Measurements from ENCODE around the gene KCTD13.
A peak's percentile ranks its signal among the peaks of the same experiment; 100 is the strongest.
"Not testable (repeated sequence)": the region's sequence is repeated elsewhere in the genome, so short reads cannot be mapped to it uniquely, and the experiment has no call there.

The KCTD13 gene

DNA sequence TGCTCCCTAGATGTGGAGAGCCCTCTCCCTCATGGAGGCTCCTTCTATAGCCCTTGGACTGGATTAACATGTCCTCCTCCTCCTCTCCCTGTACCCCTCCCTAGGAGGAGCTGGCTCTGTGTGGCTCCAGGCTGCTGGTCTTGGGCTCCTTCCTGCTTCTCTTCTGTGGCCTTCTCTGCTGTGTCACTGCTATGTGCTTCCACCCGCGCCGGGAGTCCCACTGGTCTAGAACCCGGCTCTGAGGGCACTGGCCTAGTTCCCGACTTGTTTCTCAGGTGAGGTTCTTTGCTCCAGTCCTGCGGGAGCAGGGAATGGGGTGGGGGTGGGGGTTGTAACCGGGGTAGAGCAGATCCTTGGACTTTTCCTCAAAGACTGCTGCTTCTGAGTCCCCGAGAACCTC is 45.3 kb upstream of the KCTD13 start:
- H3K4me3 ChIP-seq (ENCODE audit: low read length) = no peak overlapping the region
- no peak for DNase-seq (ENCODE audit: low read depth)
- TF ChIP-seq, protein P1, sequence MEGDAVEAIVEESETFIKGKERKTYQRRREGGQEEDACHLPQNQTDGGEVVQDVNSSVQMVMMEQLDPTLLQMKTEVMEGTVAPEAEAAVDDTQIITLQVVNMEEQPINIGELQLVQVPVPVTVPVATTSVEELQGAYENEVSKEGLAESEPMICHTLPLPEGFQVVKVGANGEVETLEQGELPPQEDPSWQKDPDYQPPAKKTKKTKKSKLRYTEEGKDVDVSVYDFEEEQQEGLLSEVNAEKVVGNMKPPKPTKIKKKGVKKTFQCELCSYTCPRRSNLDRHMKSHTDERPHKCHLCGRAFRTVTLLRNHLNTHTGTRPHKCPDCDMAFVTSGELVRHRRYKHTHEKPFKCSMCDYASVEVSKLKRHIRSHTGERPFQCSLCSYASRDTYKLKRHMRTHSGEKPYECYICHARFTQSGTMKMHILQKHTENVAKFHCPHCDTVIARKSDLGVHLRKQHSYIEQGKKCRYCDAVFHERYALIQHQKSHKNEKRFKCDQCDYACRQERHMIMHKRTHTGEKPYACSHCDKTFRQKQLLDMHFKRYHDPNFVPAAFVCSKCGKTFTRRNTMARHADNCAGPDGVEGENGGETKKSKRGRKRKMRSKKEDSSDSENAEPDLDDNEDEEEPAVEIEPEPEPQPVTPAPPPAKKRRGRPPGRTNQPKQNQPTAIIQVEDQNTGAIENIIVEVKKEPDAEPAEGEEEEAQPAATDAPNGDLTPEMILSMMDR (IDR thresholded peaks at IDR 0.05; ENCODE audit: insufficient read depth, low read depth, low read length, missing control alignments) = no peak

DNA sequence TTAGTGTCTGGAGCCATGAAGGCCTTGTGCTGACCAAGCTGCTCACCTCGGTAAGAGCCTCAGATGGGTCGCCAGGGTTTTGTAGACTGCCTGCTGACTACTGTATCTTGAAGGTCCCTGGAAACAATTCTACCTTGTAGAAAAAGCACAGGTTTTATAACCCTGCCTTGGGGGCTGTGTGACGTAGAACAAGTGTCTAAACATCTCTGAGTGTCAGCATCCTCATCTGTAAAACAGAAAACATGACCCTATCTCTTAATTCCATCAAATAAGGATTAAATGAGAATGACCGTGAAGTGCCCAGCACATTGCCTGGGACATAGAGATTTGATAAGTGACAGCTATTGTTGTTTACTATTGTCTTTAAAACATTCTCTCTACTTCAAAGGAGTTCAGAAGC is 42.2 kb upstream of the KCTD13 start:
- TF ChIP-seq, protein P1 (IDR thresholded peaks at IDR 0.05; ENCODE audit: insufficient read depth, low read depth, low read length, missing control alignments) = no peak
- DNase-seq (ENCODE audit: low read depth) = no peak
- H3K4me3 ChIP-seq (ENCODE audit: low read length) = no peak overlapping the region

DNA sequence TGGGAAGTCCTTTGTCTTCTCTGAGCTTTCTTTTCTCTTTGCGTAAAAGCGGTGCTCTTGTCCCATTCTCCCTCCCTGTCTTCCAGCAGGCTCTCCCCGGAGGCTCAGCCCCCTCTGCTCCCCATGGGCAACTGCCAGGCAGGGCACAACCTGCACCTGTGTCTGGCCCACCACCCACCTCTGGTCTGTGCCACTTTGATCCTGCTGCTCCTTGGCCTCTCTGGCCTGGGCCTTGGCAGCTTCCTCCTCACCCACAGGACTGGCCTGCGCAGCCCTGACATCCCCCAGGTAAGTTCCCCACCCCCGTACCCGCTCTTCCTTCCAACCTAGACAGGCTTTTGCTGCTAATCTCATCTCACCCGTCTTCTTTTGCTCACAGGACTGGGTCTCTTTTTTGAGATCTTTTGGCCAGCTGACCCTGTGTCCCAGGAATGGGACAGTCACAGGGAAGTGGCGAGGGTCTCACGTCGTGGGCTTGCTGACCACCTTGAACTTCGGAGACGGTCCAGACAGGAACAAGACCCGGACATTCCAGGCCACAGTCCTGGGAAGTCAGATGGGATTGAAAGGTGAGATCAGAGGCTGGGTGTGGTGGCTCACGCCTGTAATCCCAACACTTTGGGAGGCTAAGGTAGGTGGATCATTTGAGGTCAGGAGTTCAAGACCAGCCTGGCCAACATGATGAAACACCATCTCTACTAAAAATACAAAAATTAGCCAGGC is 37.2 kb upstream of the KCTD13 start:
- TF ChIP-seq, protein P1 (IDR thresholded peaks at IDR 0.05; ENCODE audit: insufficient read depth, low read depth, low read length, missing control alignments) = no peak
- peak overlapping the region; percentile 55 for H3K4me3 ChIP-seq (ENCODE audit: low read length)

DNA sequence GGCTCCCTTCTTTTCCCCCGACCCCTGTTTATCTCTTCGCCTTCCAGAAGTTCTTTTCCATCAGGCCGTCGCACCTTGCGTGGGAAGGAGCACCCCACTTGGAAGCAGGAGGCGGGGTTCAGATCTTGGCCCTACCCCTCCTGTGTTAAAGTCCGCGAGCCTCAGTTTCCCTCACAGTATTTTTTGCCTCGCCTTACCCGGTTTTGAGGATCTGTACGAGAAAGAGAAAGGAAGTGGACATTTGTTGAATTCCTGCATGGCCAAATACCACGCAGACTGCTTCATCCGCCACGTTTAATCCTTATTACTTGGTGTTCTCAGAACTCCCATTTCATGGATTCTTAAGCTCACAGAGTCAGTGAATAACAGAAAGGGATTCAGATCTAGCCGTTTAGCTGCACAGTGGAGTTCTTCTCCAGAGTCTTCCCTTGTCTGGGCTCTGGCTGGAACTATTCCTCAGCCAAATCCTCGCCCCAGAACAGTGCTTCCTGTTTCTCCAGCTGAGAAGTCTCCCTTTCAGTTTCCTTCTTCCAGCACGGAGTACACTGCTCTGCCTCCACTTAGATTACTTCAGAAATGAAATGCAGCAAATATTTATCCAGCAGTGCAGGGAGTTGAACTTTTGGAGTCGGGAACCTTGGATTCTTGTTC is 36.4 kb upstream of the KCTD13 start:
- H3K4me3 ChIP-seq (ENCODE audit: low read length) = peak overlapping the region; percentile 55
- peak; percentile 10 for DNase-seq (ENCODE audit: low read depth)
- TF ChIP-seq, protein P1 (IDR thresholded peaks at IDR 0.05; ENCODE audit: insufficient read depth, low read depth, low read length, missing control alignments) = no peak

More for the DNA sequence above, 37.2 kb upstream of the KCTD13 start:
- DNase-seq (ENCODE audit: low read depth) = no peak

DNA sequence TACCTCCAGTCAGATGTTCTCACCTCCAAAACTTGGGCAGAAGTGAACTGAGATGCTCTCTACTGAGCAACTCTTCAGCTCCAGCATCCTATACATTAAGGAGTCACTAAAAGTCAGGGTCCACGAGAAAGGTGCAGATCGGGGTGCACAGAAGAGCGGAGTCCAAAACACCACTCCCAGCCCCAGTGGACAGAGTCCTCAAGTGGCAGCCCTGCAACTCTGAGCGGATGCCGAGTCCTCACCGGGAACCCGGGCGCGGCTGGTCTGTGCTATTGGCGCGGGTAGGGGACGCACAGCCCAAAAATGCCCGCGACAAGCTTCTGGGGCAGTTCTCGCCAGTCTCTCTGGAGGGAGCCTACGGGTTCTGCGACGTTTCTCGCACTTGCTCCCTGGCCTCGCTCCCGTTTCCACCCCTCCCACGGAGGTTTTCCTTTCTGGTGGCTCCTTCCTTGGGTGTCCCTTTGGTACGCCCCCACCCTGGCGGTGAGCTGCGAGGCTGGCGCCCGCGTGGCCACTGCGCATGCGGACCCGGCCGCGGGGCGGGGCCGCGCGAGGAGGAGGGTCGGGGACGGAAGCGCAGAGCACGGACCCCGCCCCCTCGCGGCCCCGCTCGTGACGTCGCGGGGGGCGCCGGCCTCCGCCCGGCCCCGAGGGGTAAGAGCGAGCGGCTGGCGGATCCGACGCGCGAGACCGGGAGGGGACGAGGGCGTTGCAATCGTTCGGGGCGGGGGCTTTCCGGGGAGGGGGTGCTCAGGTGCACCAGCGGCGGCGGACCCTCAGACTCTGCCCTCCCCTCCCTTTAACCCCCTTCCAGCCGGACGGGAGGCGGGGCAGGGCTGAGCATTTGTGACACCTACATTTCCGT is 35.7 kb upstream of the KCTD13 start, which contains the start of gene TMEM219:
TMEM219 (plus strand) TSS at position 601 of the 865 bp plus-strand sequence. CDS start 1,065 bp downstream, outside the sequence.
- peak; percentile 77 for DNase-seq (ENCODE audit: low read depth)
- TF ChIP-seq, protein P1 (IDR thresholded peaks at IDR 0.05; ENCODE audit: insufficient read depth, low read depth, low read length, missing control alignments) = peak; percentile 44
- peak within 1 kb of the TSS; percentile 55 for H3K4me3 ChIP-seq (ENCODE audit: low read length)

DNA sequence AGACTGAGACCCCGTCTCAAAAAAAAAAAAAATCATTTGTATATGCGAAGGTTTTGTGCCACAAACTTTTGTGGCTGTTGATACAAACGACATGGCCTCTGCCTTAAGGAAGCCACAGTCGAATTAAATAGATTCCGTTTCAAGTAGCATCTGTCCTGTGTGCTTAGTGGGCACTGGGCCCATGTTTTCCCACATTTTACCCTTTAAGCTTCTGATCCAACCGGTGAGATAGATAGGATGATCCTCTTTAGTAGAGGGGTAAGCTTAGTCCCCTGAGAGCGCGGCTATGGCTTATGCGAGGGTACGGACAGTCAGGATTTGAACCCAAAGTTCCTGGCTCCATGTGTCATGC is 35.1 kb upstream of the KCTD13 start:
- TF ChIP-seq, protein P1 (IDR thresholded peaks at IDR 0.05; ENCODE audit: insufficient read depth, low read depth, low read length, missing control alignments) = no peak
- DNase-seq (ENCODE audit: low read depth) = no peak
- peak overlapping the region; percentile 55 for H3K4me3 ChIP-seq (ENCODE audit: low read length)

DNA sequence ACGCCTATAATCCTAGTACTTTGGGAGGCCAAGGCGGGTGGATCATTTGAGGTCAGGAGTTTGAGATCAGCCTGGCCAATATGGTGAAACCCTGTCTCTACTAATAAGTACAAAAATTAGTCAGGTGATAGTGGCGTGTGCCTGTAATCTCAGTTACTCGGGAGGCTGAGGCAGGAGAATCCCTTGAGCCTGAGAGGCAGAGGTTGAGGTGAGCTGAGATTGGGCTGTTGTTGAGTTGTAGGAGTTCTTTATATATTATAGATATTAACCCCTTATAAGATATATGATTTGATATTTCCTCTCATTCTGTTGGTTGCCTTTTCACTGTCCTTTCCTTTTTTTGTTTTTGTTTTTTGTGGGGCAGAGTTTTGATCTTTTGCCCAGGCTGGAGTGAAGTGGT is 33.8 kb upstream of the KCTD13 start:
- not testable (repeated sequence) for DNase-seq (ENCODE audit: low read depth); H3K4me3 ChIP-seq (ENCODE audit: low read length)

Measured in epithelial cell of esophagus (primary cell).